Transverse colon (tissue), 4 donors: Measurements from ENCODE around the gene WASHC3. TPM values are rescaled to one million over a fixed set of nuclear protein-coding genes. Genes with fewer than 3 reads are reported as not detected.

Source experiments
- DNase-seq: peaks from one replicate; pipeline ENCODE4 v3.0.0-alpha.2; 2019
- H3K27ac ChIP-seq, 4 donors: fragments of 200-600 bp; sonication (generic); 2 replicates each; pipeline ENCODE4 v1.5.1; 2016 to 2018; ENCODE audit warnings: inconsistent platforms in 4 of 4
- H3K27me3 ChIP-seq: fragments of 200-600 bp; sonication (generic); 2 replicates; pipeline ENCODE4 v1.5.1; 2017; ENCODE audit warnings: inconsistent platforms
- H3K36me3 ChIP-seq, 4 donors: fragments of 200-600 bp; sonication (generic); 2 replicates each; pipeline ENCODE4 v1.5.1; 2017 to 2019; ENCODE audit warnings: inconsistent platforms in 4 of 4
- H3K4me1 ChIP-seq, 4 donors: fragments of 200-600 bp; sonication (generic); 2 replicates each; pipeline ENCODE4 v1.5.1; 2017 to 2020; ENCODE audit warnings: inconsistent platforms in 4 of 4
- H3K4me3 ChIP-seq, 4 donors: fragments of 200-600 bp; sonication (generic); 1 replicate in 1 of 4; 2 replicates in 3 of 4; pipeline versions ENCODE4 v1.5.1 to v1.6.1; 2017 to 2019; ENCODE audit warnings: inconsistent platforms in 4 of 4
- H3K9me3 ChIP-seq, 2 donors: fragments of 200-600 bp; sonication (generic); 2 replicates each; pipeline ENCODE4 v1.5.1; 2017 to 2019; ENCODE audit warnings: inconsistent platforms in 2 of 2
- EP300 ChIP-seq: sonication (generic); formaldehyde crosslinking; IDR thresholded peaks from one replicate; pipeline ENCODE4 v1.6.1; 2017; ENCODE audit warnings: antibody characterized with exemption, low read depth
- POLR2A ChIP-seq: fragments of 450-650 bp; IDR thresholded peaks from one replicate; pipeline ENCODE4 v1.6.1; 2016; ENCODE audit warnings: antibody characterized with exemption, mild to moderate bottlenecking, moderate library complexity
- POLR2AphosphoS5 ChIP-seq, 3 donors: sonication (generic); formaldehyde crosslinking; IDR thresholded peaks; one replicate each; pipeline ENCODE4 v1.6.1; 2016; ENCODE audit warnings: antibody characterized with exemption in 3 of 3
- WGBS, 2 donors: methylation state at CpG; one replicate each; pipeline ENCODE4 v1.1.5; 2018; ENCODE audit warnings: low coverage in 1 of 2; 5-methylcytosine and 5-hydroxymethylcytosine counted together
- in situ Hi-C, 4 donors: fragments of 200-750 bp; cut with MboI; loops; one replicate each; pipeline versions ENCODE4 v1.15.0 to v1.15.1; 2017; ENCODE audit warnings: low sequenced_read_pairs in 3 of 4, low pct_ligation_motif_present in 1 of 4, low pct_unique_long_range_greater_than_20kb in 1 of 4
- intact Hi-C: fragments of 100-400 bp; cut with DNase I; formaldehyde crosslinking; loops from one replicate; pipeline ENCODE4 v1.15.1; 2023; ENCODE audit warnings: low total_unique reads
- total RNA-seq, 4 donors: library from RNA; depleted of rRNA; stranded (reverse); fragments of >200 nt; gene quantifications; one replicate each; pipeline ENCODE4 v1.1.0, GENCODE V29; 2016
- TF ChIP-seq, protein P1 (sequence below), 5 experiments: fragments of 200-600 bp in 3 of 5; fragments of 450-650 bp in 2 of 5; sonication (generic) in 3 of 5; IDR thresholded peaks; 1 replicate in 2 of 5; 2 replicates in 3 of 5; pipeline ENCODE4 v1.5.1; 2016 to 2017; ENCODE audit warnings: antibody characterized with exemption in 5 of 5, inconsistent platforms in 3 of 5, mild to moderate bottlenecking in 2 of 5, moderate library complexity in 1 of 5

Gene WASHC3
- total RNA-seq, 4 donors from 2014 or later = 18.7 to 78.6 (median 52.3) TPM

- intact Hi-C loops (loop anchor here (10.0 kb wide), 1 partner anchor 128 kb away; no protein-coding TSS in a partner anchor), in situ Hi-C loops (no loop called here)
- no peaks in the 10 kb centered on the region for H3K9me3 ChIP-seq
- TF ChIP-seq, protein P1, sequence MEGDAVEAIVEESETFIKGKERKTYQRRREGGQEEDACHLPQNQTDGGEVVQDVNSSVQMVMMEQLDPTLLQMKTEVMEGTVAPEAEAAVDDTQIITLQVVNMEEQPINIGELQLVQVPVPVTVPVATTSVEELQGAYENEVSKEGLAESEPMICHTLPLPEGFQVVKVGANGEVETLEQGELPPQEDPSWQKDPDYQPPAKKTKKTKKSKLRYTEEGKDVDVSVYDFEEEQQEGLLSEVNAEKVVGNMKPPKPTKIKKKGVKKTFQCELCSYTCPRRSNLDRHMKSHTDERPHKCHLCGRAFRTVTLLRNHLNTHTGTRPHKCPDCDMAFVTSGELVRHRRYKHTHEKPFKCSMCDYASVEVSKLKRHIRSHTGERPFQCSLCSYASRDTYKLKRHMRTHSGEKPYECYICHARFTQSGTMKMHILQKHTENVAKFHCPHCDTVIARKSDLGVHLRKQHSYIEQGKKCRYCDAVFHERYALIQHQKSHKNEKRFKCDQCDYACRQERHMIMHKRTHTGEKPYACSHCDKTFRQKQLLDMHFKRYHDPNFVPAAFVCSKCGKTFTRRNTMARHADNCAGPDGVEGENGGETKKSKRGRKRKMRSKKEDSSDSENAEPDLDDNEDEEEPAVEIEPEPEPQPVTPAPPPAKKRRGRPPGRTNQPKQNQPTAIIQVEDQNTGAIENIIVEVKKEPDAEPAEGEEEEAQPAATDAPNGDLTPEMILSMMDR (IDR thresholded peaks at IDR 0.05) = no peak
- H3K27ac ChIP-seq = peak overlapping the region in 1 of 4 donors; percentile 92
- peak overlapping the region in 2 of 4 donors; percentile 73 to 75 for H3K4me3 ChIP-seq
- DNase-seq = no peak
- H3K4me1 ChIP-seq = peaks cover 3 to 8% (median 5%) of the 10 kb centered on the region in 4 donors
- H3K27me3 ChIP-seq = no peaks in the 10 kb centered on the region
- WGBS, 2 donors = 63 to 85% methylated on average over 4 to 11 of the region's 11 CpGs
- H3K36me3 ChIP-seq = no peaks in the 10 kb centered on the region
These were observed 622 bp upstream of the WASHC3 start for GRCh38 chr12:102062419-102062806.

- intact Hi-C loops = loop anchor here (10.0 kb wide), 1 partner anchor 126 kb away; no protein-coding TSS in a partner anchor
These were observed 663 bp downstream of the WASHC3 start for GRCh38 chr12:102061096-102061559.

GRCh38 chr12:102059343-102059742 lies 2.4 kb downstream of the WASHC3 start:
- Histone ChIP-seq H3K4me3 (no peak overlapping the region), H3K36me3 (peaks cover 0 to 23% (median 0%) of the 10 kb centered on the region in 4 donors), H3K9me3 (no peaks in the 10 kb centered on the region), H3K4me1 (peaks cover 3 to 8% (median 5%) of the 10 kb centered on the region in 4 donors), H3K27me3 (no peaks in the 10 kb centered on the region), H3K27ac (no peak overlapping the region)
- intact Hi-C loops (no loop called here), in situ Hi-C loops (no loop called here)
- no peak for DNase-seq
- no peak for TF ChIP-seq EP300
- TF ChIP-seq, protein P1 (IDR thresholded peaks at IDR 0.05) = no peak
- TF ChIP-seq POLR2AphosphoS5 (IDR thresholded peaks at IDR 0.05) = no peak
- no peak for TF ChIP-seq POLR2A

More at GRCh38 chr12:102061096-102061559, 663 bp downstream of the WASHC3 start:
- in situ Hi-C loops = no loop called here
- no peaks in the 10 kb centered on the region for H3K9me3 ChIP-seq
- TF ChIP-seq POLR2A (no peak), EP300 (no peak)
- TF ChIP-seq, protein P1 (IDR thresholded peaks at IDR 0.05) = no peak
- peak overlapping the region; percentile 89 to 92 (median 90) for H3K27ac ChIP-seq
- peak overlapping the region; percentile 71 to 83 (median 74) for H3K4me3 ChIP-seq
- no peak for DNase-seq
- H3K4me1 ChIP-seq = peaks cover 3 to 8% (median 5%) of the 10 kb centered on the region in 4 donors
- H3K27me3 ChIP-seq = no peaks in the 10 kb centered on the region
- WGBS, 2 donors = 15 to 24% methylated on average over 7 to 9 of the region's 9 CpGs
- H3K36me3 ChIP-seq = peaks cover 0 to 9% (median 0%) of the 10 kb centered on the region in 4 donors

DNA sequence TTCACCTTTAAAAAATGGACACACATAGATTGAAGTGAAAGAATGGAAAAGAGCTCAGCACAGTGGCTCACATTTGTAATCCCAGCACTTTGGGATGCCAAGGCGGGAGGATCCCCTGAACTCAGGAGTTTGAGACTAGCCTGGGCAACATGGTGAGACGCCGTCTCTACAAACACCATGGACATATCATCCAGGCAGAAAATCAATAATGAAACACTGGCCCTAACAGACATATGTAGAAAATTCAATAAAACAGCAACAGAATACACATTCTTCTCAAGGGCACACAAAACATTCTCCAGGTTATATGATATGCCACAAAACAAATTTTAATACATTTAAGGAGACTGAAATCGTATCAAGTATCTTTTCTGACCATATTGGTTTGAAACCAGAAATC lies 7.4 kb downstream of the WASHC3 start:
- intact Hi-C loops (no loop called here), in situ Hi-C loops (no loop called here)
- H3K27ac ChIP-seq = no peak overlapping the region
- no peaks in the 10 kb centered on the region for H3K4me1 ChIP-seq
- H3K4me3 ChIP-seq = no peak overlapping the region
- peaks cover 0 to 34% (median 1%) of the 10 kb centered on the region in 4 donors for H3K36me3 ChIP-seq
- no peaks in the 10 kb centered on the region for H3K27me3 ChIP-seq
- H3K9me3 ChIP-seq = no peaks in the 10 kb centered on the region
- no peak for DNase-seq
- 98 to 100% methylated on average over 1 to 4 of the region's 4 CpGs for WGBS, 2 donors
- no peak for TF ChIP-seq EP300
- no peak for TF ChIP-seq POLR2A
- no peak for TF ChIP-seq POLR2AphosphoS5 (IDR thresholded peaks at IDR 0.05)
- TF ChIP-seq, protein P1 (IDR thresholded peaks at IDR 0.05) = no peak
